ENCODE measurements around the gene RSPH3.
"Not testable (repeated sequence)": the region's sequence is repeated elsewhere in the genome, so short reads cannot be mapped to it uniquely, and the experiment has no call there.

RSPH3 gene

DNA sequence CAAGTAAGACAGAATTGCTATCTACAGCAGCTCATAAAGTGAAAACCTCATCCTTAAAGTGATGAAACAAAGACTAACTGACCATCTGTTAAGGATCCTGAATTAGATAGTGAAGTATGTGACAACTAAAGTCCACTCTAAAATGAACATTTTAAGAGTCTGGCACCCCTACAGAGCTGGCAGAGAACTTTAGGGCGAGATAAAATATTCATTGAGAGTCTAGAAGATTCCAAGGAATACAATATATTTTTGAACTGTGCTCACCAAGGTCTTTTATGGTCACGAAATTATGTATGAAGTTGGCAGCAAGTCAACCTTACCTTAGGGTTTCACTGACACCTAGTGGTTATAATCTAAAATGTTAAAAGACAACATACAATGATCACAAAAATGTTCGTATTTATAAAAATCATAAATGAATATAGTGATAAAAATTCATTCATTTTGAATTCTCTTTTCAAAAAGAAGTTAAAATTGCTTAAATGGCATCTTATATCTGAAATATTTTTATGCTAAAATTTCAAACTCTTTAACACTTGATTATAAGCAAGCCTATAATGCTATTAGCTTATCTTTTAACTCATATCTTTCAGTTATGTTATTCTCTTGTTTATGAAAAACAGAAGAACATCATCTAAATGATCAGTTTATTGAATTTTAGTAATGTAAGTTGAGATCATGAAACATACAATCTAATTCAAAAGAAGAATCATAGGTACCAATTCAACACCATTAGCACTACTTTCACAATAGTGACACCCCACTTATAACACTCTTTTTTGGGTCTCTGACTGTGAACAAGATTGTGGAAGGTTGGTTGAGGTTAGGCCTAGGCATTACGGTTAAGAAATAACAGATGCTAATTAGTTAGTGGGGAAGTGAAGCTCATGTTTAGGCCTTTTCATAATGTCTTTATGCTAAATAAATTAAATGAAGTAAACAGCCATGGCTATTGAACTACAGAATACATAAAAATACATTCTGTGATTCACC, 27.5 kb downstream of the RSPH3 start:
- DNase-seq: no peak

- no peak for DNase-seq
Observed at GRCh38 chr6:158970640-158971275, 29.2 kb downstream of the RSPH3 start.

DNA sequence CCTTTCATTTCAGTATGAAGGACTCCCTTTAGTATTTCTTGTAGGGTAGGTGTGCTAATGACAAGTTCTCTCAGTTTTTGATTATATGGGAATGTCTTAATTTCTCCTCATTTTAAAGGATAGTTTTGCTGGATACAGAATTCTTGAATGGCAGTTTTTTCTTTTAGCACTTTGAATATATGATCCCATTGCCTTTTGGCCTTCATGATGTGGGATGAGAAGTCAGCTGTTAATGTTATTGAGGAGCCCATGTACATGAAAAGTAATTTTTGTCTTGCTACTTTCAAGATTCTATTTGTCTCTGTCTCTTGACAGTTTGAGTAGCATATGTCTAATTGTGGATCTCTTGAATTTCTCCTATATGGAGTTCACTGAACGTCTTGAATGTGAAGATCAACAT, 30.9 kb downstream of the RSPH3 start:
- no peak for DNase-seq

DNA sequence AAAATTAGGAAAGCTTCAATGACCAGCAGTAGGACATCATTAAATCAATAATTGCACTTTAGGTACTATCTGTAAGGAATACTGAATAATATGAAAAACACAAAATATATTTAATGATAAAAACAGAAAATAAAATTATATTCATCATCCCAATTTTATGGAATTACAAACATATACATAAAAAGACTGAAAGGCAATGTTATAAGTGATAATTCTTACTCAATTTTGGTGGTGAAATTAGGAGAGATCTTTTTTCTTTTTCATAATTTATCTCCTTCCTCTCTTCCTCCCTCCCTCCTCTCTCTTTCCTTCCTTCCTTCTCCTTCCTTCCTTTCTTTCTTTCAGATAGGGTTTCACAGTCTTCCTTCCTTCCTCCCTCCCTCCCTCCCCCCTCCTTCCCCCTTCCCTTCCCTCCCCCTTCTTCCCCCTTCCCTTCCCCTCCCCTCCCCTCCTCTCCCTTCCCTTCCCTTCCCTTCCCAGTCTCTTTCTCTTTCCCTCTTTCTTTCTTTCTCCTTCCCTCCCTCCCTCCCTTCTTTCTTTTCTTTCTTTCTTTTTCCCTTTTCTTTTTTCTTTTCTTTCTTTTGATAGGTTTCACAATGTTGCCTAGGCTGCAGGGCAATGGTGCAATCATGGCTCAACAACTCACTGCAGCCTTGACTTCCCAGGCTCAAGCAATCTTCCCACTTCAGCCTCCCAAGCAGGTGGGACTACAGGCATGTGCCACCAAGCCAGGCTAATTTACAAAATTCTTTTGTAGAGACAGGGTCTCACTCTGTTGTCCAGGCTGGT, 36.8 kb downstream of the RSPH3 start:
- DNase-seq: no peak

GRCh38 chr6:158962371-158962770, 37.6 kb downstream of the RSPH3 start:
- DNase-seq: no peak

DNA sequence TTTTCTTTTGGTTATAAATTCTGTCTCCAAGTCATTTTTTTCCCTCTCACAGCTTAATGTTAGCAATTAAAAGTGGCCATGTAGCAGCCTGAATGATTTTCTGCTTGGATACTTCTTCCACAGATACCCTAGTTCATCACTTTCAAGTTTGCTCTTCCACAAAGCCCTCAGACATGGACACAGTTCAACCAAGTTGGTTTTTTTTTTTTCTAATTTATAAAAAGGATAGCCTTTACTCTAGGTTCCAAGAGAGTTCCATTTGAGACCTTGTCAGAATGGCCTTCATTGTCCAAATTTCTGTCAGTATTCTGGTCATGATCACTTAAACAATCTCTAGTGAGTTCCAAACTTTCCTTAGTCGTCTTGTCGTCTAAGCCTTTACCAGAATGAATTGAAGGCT, 40.0 kb downstream of the RSPH3 start:
- DNase-seq: no peak

DNA sequence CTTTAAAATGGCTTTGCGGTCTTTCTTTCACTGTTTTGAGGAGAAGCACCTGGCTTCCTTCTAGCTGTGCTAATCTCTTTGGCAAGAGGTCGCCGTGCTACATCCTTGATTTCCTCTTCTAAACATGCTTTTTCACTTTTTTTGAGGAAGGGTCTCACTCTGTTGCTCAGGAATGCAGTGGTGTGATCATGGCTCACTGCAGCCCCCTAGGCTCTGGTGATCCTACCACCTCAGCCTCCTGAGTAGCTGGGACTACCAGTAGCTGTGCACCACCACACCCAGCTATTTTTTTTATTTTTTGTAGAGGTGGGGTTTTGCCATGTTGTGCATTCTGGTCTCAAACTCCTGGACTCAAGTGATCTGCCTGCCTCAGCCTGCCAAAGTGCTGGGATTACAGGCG, 40.5 kb downstream of the RSPH3 start:
- DNase-seq: no peak

DNA sequence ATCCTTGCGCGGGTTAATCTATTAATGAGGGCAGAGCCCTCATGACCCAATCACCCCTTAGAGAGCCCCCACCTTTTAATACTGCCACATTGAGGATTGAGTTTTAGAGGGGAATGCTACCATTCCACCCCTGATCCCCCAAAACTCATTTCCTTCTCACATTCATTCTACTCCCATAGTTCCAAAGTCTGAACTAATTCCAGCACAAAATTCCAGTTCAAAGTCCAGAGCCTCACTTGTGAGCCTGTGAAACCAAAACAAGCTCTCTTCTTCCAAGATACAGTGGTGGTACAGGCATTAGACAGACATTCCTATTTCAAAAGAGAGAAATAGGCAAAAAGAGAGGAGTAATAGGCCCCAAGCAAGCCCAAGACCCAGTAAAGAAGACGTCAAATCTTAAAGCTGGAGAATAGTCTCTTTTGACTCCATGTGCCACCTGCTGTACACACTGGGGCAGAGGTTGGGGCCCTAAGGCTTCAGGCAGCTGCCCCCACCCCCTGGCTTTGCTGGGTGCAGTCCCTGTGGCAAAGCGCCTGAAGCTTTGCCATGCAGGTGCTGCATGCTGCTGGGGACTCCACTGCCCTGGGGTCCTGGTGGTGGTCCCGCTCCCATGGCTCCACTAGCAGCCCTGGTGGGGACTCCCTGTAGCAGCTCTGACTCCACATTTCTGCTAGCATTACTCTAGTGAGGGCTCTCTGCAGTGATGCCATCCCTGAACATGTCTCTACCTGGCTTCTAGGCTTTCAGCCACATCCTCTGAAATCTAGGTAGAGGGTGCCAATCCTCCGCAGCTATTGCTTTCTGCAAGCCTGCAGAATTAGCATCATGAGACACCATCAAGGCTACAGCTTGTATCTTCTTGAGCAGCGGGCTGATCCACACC, 41.3 kb downstream of the RSPH3 start:
- peak; percentile 27 for DNase-seq

- DNase-seq: no peak
Observed at GRCh38 chr6:158955255-158955654, 44.7 kb downstream of the RSPH3 start.

DNA sequence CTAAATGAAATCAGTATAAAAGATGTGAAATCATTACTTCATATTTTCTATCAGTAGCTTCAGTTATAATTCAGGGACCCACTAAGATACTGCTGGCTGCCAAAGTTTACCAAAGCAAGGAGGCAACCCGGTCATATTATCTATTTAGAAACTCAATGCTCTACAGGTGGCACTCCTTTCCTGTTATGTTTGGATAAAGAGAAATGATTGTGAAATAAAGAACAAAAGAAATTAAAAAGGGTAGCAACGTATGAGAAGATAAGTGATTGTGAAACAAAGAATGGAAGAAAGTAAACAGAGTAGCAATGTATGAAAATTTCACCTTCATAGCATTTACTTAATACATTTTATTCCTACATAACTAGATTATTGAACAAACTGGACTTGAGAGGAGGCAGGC, 45.2 kb downstream of the RSPH3 start:
- no peak for DNase-seq

- DNase-seq: not testable (repeated sequence)
Observed at GRCh38 chr6:158952011-158952410, 48.0 kb downstream of the RSPH3 start.

GRCh38 chr6:158951565-158951964, 48.4 kb downstream of the RSPH3 start:
- not testable (repeated sequence) for DNase-seq

- no peak for DNase-seq
Observed at GRCh38 chr6:158947284-158947683, 52.7 kb downstream of the RSPH3 start.

GRCh38 chr6:158943380-158944032, 56.5 kb downstream of the RSPH3 start:
- no peak for DNase-seq

DNA sequence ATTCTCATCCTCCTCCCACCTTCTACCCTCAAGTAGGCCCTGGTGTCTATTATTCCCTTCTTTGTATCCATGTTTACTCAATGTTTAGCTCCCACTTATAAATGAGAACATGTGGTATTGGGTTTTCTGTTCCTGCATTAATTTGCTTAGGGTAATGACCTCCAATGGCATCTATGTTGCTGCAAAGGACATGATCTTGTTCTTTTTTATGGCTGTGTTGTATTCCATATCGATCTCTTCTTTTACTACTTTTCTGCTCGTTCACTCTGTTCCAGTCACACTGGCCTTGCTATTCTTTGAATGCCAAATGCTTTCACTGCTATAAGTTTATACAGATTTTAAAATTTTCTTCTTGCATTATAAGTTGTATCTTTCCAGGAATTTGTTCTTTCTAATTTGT, 57.7 kb downstream of the RSPH3 start:
- DNase-seq: no peak

GRCh38 chr6:158941246-158941645, 58.8 kb downstream of the RSPH3 start:
- DNase-seq: no peak

- DNase-seq: peak; percentile 26
Observed at GRCh38 chr6:158939255-158940159, 60.5 kb downstream of the RSPH3 start.

DNA sequence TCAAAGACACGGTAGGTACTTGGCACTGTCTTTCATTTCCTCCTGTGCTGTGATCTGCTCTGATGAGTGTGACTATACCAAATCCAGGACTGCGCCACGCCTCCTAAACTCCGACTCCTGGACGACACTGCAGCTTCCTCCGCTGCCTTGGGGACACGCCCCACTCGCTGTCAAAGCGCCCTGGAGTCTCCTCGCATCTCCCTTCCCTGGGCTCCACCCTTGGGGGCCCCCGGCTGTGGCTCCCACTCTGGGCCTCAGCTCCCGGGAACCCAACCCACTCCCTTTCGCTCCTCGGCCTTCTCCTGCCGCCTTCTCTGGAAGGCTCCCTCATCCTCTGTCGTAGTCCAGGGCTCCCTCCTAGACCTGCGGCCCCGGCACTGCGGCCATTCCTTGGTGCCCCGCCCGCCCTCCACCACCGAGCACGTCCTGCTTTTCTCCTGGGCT, 61.2 kb downstream of the RSPH3 start:
- DNase-seq: peak; percentile 36

DNA sequence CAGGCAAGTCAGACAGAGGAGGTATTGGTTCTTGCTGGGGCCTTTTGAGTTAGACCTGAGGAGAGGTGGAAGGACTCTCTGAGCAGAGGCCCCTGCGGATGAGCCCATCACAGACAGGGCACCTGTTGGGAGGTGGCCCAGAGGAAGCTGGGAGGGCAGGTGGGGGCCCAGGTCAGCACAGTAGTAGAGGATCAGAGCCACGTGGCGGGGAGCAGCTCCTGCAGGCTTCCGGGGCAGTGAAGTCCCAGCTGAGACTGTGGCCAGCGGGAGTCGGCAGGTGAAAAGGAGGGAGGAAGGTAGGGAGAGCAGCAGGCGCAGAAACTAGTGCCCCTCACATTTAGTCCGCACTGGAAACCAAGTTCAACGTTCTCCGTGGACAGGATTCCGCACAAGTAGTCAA, 61.8 kb downstream of the RSPH3 start:
- no peak for DNase-seq

- DNase-seq: no peak
Observed at GRCh38 chr6:158934157-158934556, 65.8 kb downstream of the RSPH3 start.

Measured in activated T-cell treated with anti-CD3 and anti-CD28 coated beads, Interleukin-2, amount 50 U/mL, for 1 hour (primary cell).